ENCODE measurements around the gene MPZL1. TPM values are rescaled to one million over a fixed set of nuclear protein-coding genes. Genes with fewer than 3 reads are reported as not detected.
A peak's percentile ranks its signal among the peaks of the same experiment; 100 is the strongest.

MPZL1 gene
- total RNA-seq, 1 donor from 2014 or later: 133 TPM

DNA sequence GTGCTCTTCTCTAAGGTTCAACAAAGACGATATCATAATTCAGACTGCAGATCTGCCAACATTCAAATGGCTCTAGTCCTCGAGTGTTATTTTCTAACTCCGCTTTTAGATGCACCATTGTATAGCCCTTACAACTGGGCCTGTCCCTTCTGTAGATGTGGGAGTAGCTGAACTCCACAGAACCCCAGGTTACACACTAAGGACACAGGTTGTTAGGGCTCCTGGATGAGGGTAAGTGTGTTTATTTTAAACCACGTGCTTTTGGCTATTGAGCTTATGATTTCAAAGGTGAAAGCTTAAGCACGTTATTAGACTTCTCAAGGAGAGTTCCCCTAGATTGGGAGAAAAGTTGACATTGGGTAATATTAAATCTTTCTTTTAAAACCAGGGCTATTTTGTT lies 64.7 kb downstream of the MPZL1 start:
- Mint-ChIP-seq H3K4me1 (ENCODE audit: low read depth) (no peaks in the 10 kb centered on the region), H3K27ac (no peak overlapping the region), H3K36me3 (ENCODE audit: insufficient read depth) (peaks cover 29% of the 10 kb centered on the region), H3K27me3 (no peaks in the 10 kb centered on the region), H3K9me3 (ENCODE audit: low read depth) (no peaks in the 10 kb centered on the region), H3K4me3 (ENCODE audit: low read depth) (no peak overlapping the region)
- TF ChIP-seq, protein P1, sequence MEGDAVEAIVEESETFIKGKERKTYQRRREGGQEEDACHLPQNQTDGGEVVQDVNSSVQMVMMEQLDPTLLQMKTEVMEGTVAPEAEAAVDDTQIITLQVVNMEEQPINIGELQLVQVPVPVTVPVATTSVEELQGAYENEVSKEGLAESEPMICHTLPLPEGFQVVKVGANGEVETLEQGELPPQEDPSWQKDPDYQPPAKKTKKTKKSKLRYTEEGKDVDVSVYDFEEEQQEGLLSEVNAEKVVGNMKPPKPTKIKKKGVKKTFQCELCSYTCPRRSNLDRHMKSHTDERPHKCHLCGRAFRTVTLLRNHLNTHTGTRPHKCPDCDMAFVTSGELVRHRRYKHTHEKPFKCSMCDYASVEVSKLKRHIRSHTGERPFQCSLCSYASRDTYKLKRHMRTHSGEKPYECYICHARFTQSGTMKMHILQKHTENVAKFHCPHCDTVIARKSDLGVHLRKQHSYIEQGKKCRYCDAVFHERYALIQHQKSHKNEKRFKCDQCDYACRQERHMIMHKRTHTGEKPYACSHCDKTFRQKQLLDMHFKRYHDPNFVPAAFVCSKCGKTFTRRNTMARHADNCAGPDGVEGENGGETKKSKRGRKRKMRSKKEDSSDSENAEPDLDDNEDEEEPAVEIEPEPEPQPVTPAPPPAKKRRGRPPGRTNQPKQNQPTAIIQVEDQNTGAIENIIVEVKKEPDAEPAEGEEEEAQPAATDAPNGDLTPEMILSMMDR (IDR thresholded peaks at IDR 0.05; ENCODE audit: unreplicated experiment): no peak
- no peak for DNase-seq (ENCODE audit: low spot score, unreplicated experiment)

GRCh38 chr1:167789501-167789900 lies 67.7 kb downstream of the MPZL1 start:
- H3K27ac Mint-ChIP-seq: no peak overlapping the region
- TF ChIP-seq, protein P1 (IDR thresholded peaks at IDR 0.05; ENCODE audit: unreplicated experiment): no peak

DNA sequence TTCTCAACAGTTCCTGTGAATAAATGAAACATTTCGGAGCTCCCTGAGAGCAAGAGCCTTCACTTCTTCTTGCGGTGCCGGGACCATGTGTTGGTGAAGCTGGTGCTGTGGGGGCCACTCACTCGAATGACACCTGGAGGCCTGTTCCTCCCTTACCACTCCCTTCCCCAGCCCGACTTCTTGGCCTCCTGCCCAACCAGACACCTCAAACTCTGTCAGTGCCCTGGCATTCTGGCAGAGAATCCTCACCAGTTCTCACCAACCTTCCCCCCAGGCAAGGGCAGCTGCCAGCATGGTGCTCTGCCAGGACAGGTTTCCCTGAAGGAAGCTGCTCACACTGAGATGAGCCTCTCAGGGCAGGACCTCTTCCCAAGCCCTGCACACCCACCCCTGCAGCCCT lies 68.3 kb downstream of the MPZL1 start:
- TF ChIP-seq, protein P1 (IDR thresholded peaks at IDR 0.05; ENCODE audit: unreplicated experiment): no peak
- Mint-ChIP-seq H3K4me1 (ENCODE audit: low read depth) (no peaks in the 10 kb centered on the region), H3K36me3 (ENCODE audit: insufficient read depth) (peaks cover 34% of the 10 kb centered on the region), H3K27me3 (no peaks in the 10 kb centered on the region), H3K9me3 (ENCODE audit: low read depth) (no peaks in the 10 kb centered on the region), H3K27ac (peak overlapping the region; percentile 69), H3K4me3 (ENCODE audit: low read depth) (no peak overlapping the region)
- DNase-seq (ENCODE audit: low spot score, unreplicated experiment): no peak

More at GRCh38 chr1:167789501-167789900, 67.7 kb downstream of the MPZL1 start:
- no peaks in the 10 kb centered on the region for H3K9me3 Mint-ChIP-seq (ENCODE audit: low read depth)
- DNase-seq (ENCODE audit: low spot score, unreplicated experiment): no peak
- no peaks in the 10 kb centered on the region for H3K27me3 Mint-ChIP-seq
- no peaks in the 10 kb centered on the region for H3K4me1 Mint-ChIP-seq (ENCODE audit: low read depth)
- no peak overlapping the region for H3K4me3 Mint-ChIP-seq (ENCODE audit: low read depth)
- peaks cover 37% of the 10 kb centered on the region for H3K36me3 Mint-ChIP-seq (ENCODE audit: insufficient read depth)

GRCh38 chr1:167791281-167792187 lies 69.8 kb downstream of the MPZL1 start:
- H3K27ac Mint-ChIP-seq: no peak overlapping the region
- TF ChIP-seq, protein P1 (IDR thresholded peaks at IDR 0.05; ENCODE audit: unreplicated experiment): no peak
- no peaks in the 10 kb centered on the region for H3K9me3 Mint-ChIP-seq (ENCODE audit: low read depth)
- no peaks in the 10 kb centered on the region for H3K27me3 Mint-ChIP-seq
- H3K36me3 Mint-ChIP-seq (ENCODE audit: insufficient read depth): peaks cover 29% of the 10 kb centered on the region
- no peak overlapping the region for H3K4me3 Mint-ChIP-seq (ENCODE audit: low read depth)
- no peak for DNase-seq (ENCODE audit: low spot score, unreplicated experiment)
- H3K4me1 Mint-ChIP-seq (ENCODE audit: low read depth): peaks cover 5% of the 10 kb centered on the region

DNA sequence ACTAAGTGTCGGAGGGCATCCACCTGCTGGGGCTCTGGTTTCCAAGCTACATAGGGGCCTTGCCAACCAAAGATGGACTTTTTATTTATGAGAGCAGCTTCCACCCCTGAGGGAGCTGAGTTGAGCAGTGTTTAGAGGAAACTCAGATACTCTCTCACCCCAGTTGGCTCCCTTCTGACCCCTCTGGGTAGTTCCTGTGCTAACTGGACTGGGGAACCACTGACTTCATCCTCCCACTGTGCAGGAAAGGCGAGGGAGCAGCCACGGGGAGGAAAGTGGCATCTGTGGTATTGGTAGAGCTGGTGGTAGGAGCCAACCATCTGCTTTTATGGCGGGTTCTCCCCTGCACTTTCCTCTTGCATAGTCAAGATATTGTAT lies 70.4 kb downstream of the MPZL1 start:
- H3K4me1 Mint-ChIP-seq (ENCODE audit: low read depth): peaks cover 10% of the 10 kb centered on the region
- no peaks in the 10 kb centered on the region for H3K27me3 Mint-ChIP-seq
- no peak for DNase-seq (ENCODE audit: low spot score, unreplicated experiment)
- no peak overlapping the region for H3K4me3 Mint-ChIP-seq (ENCODE audit: low read depth)
- no peaks in the 10 kb centered on the region for H3K9me3 Mint-ChIP-seq (ENCODE audit: low read depth)
- H3K27ac Mint-ChIP-seq: no peak overlapping the region
- peaks cover 28% of the 10 kb centered on the region for H3K36me3 Mint-ChIP-seq (ENCODE audit: insufficient read depth)
- TF ChIP-seq, protein P1 (IDR thresholded peaks at IDR 0.05; ENCODE audit: unreplicated experiment): no peak

Measured in progenitor cell of endocrine pancreas (in vitro differentiated cells).